Amniotic stem cell (primary cell): ENCODE results near the gene GNS.
"Not testable (repeated sequence)": the region's sequence is repeated elsewhere in the genome, so short reads cannot be mapped to it uniquely, and the experiment has no call there.

Source experiments
- DNase-seq: peaks from one replicate; lab custom pipeline; 2025; lab: John Stamatoyannopoulos, UW

GNS gene

GRCh38 chr12:64695550-64695949 is 63.7 kb downstream of the GNS start:
- no peak for DNase-seq

- no peak for DNase-seq
Observed at GRCh38 chr12:64694130-64695040, 64.8 kb downstream of the GNS start.

- DNase-seq: no peak
Observed at GRCh38 chr12:64691795-64692583, 67.2 kb downstream of the GNS start.

GRCh38 chr12:64691227-64691794 is 67.9 kb downstream of the GNS start:
- no peak for DNase-seq

GRCh38 chr12:64690236-64690635 is 69.0 kb downstream of the GNS start:
- DNase-seq: not testable (repeated sequence)

- no peak for DNase-seq
Observed at GRCh38 chr12:64688715-64689114, 70.5 kb downstream of the GNS start.

- DNase-seq: no peak
Observed at GRCh38 chr12:64688219-64688618, 71.0 kb downstream of the GNS start.

- DNase-seq: no peak
Observed at GRCh38 chr12:64687816-64688215, 71.4 kb downstream of the GNS start.

- DNase-seq: no peak
Observed at GRCh38 chr12:64685605-64686004, 73.6 kb downstream of the GNS start.

- DNase-seq: no peak
Observed at GRCh38 chr12:64685050-64685449, 74.2 kb downstream of the GNS start.

- no peak for DNase-seq
Observed at GRCh38 chr12:64683816-64684543, 75.2 kb downstream of the GNS start.

- no peak for DNase-seq
Observed at GRCh38 chr12:64682572-64683277, 76.5 kb downstream of the GNS start.

- no peak for DNase-seq
Observed at GRCh38 chr12:64681200-64682052, 77.8 kb downstream of the GNS start.

GRCh38 chr12:64680235-64680634 is 79.0 kb downstream of the GNS start:
- DNase-seq: no peak

- DNase-seq: no peak
Observed at GRCh38 chr12:64679487-64680001, 79.7 kb downstream of the GNS start.

GRCh38 chr12:64678835-64679234 is 80.4 kb downstream of the GNS start:
- no peak for DNase-seq

- DNase-seq: no peak
Observed at GRCh38 chr12:64678248-64678647, 81.0 kb downstream of the GNS start.

GRCh38 chr12:64675795-64676194 is 83.4 kb downstream of the GNS start:
- no peak for DNase-seq

GRCh38 chr12:64674367-64674922 is 84.8 kb downstream of the GNS start:
- no peak for DNase-seq
